H1 (cell line): Measurements from ENCODE around the gene PARP4. TPM values are rescaled to one million over a fixed set of nuclear protein-coding genes. Genes with fewer than 3 reads are reported as not detected.
"Not testable (repeated sequence)": the region's sequence is repeated elsewhere in the genome, so short reads cannot be mapped to it uniquely, and the experiment has no call there.

Experiments
- CTCF ChIA-PET: fragments of 300-600 bp; sonication (Branson Sonifier 250); formaldehyde crosslinking; loops from one replicate; lab custom pipeline; 2021; ENCODE audit not compliant: partially characterized antibody; lab: Charles Lee
- POLR2A ChIA-PET: fragments of 300-600 bp; sonication (Branson Sonifier 250); formaldehyde crosslinking; loops from one replicate; lab custom pipeline; 2021; ENCODE audit warnings: inconsistent platforms; ENCODE audit not compliant: partially characterized antibody; lab: Charles Lee
- DNase-seq, 2 experiments: peaks; one replicate each; pipeline versions ENCODE4 v3.0.0 to v3.0.0-alpha.2; 2010 to 2022; ENCODE audit warnings: low spot score in 2 of 2, low read depth in 1 of 2, mixed read lengths in 1 of 2
- FAIRE-seq: peaks from 2 replicates; lab custom pipeline; 2011; peaks lifted over from hg19 to GRCh38; lab: Jason Lieb, UNC
- H2AFZ ChIP-seq: 2 replicates; pipeline ENCODE4 v1.8.1; 2012; ENCODE audit warnings: low read length, inconsistent platforms
- H2AK5ac ChIP-seq: 2 replicates; pipeline ENCODE4 v1.6.1; 2013; ENCODE audit warnings: low read depth, low read length
- H2BK120ac ChIP-seq: replicated peaks from 2 replicates; pipeline ENCODE3; 2013; ENCODE audit warnings: low read depth, low read length, inconsistent platforms
- H2BK12ac ChIP-seq: 2 replicates; pipeline ENCODE4 v1.6.1; 2013; ENCODE audit warnings: low read depth, low read length
- H2BK15ac ChIP-seq: 2 replicates; pipeline ENCODE4 v1.6.1; 2013; ENCODE audit warnings: low read length
- H2BK20ac ChIP-seq: 2 replicates; pipeline ENCODE4 v1.6.1; 2013; ENCODE audit warnings: low read length
- H2BK5ac ChIP-seq: 2 replicates; pipeline ENCODE4 v1.6.1; 2013; ENCODE audit warnings: low read depth, low read length
- H3K14ac ChIP-seq: 2 replicates; pipeline ENCODE4 v1.6.1; 2013; ENCODE audit warnings: inconsistent platforms; ENCODE audit not compliant: insufficient read length
- H3K18ac ChIP-seq: 2 replicates; pipeline ENCODE4 v1.6.1; 2013; ENCODE audit warnings: low read length; ENCODE audit errors: extremely low read depth
- H3K23ac ChIP-seq: 2 replicates; pipeline ENCODE4 v1.6.1; 2013; ENCODE audit warnings: inconsistent platforms; ENCODE audit not compliant: insufficient read length
- H3K23me2 ChIP-seq: 2 replicates; pipeline ENCODE4 v1.6.1; 2013; ENCODE audit warnings: low read depth, low read length
- H3K27ac ChIP-seq: 2 replicates; pipeline ENCODE4 v1.6.1; 2011; ENCODE audit warnings: low read depth, low read length, inconsistent platforms
- H3K27me3 ChIP-seq, 4 experiments: replicated peaks in 1 of 4; 1 replicate in 1 of 4; 2 replicates in 3 of 4; pipeline versions ENCODE4 v1.6.1 to v1.8.1; 2011 to 2013; ENCODE audit warnings: low read length in 3 of 4, mild to moderate bottlenecking in 3 of 4, inconsistent platforms in 2 of 4, mixed read lengths in 2 of 4, moderate library complexity in 1 of 4; ENCODE audit not compliant: control insufficient read depth in 3 of 4, insufficient read depth in 3 of 4; ENCODE audit errors: extremely low read depth in 1 of 4
- H3K36me3 ChIP-seq, 4 experiments: 2 replicates each; pipeline versions ENCODE4 v1.6.1 to v1.8.1; 2011 to 2013; ENCODE audit warnings: mild to moderate bottlenecking in 4 of 4, low read length in 3 of 4, moderate library complexity in 2 of 4, control low read depth in 1 of 4, inconsistent platforms in 1 of 4; ENCODE audit not compliant: insufficient read depth in 4 of 4, control insufficient read depth in 2 of 4
- H3K4ac ChIP-seq: replicated peaks from 2 replicates; pipeline ENCODE3; 2013; ENCODE audit warnings: low read length, low read depth, mixed read lengths, inconsistent platforms; ENCODE audit not compliant: insufficient read length
- H3K4me1 ChIP-seq, 4 experiments: replicated peaks in 1 of 4; 1 replicate in 1 of 4; 2 replicates in 3 of 4; pipeline versions ENCODE4 v1.6.1 to v1.8.1; 2011 to 2013; ENCODE audit warnings: low read length in 3 of 4, inconsistent platforms in 2 of 4, mixed read lengths in 1 of 4; ENCODE audit not compliant: insufficient read depth in 4 of 4, control insufficient read depth in 3 of 4
- H3K4me2 ChIP-seq, 2 experiments: 2 replicates each; pipeline versions ENCODE4 v1.6.1 to v1.8.1; 2011 to 2013; ENCODE audit warnings: low read depth in 2 of 2, low read length in 2 of 2, control low read depth in 1 of 2, inconsistent platforms in 1 of 2, mild to moderate bottlenecking in 1 of 2; ENCODE audit not compliant: insufficient read depth in 1 of 2
- H3K4me3 ChIP-seq, 4 experiments: fragments of 200-600, 300-600 bp in 1 of 4; sonication (generic), shearing (Covaris generic), sonication (Bioruptor Twin) in 1 of 4; 2 replicates each; pipeline versions ENCODE4 v1.5.1 to v1.8.1; 2011 to 2016; ENCODE audit warnings: low read length in 4 of 4, low read depth in 3 of 4, control low read depth in 2 of 4, inconsistent platforms in 2 of 4, mild to moderate bottlenecking in 2 of 4, mixed read lengths in 1 of 4, moderate library complexity in 1 of 4; ENCODE audit not compliant: insufficient read depth in 2 of 4; ENCODE audit errors: extremely low read depth in 1 of 4
- H3K56ac ChIP-seq: replicated peaks from 2 replicates; pipeline ENCODE3; 2013; ENCODE audit warnings: low read depth, mild to moderate bottlenecking, mixed read lengths, low read length, inconsistent platforms; ENCODE audit not compliant: insufficient read length
- H3K79me1 ChIP-seq: 2 replicates; pipeline ENCODE4 v1.6.1; 2013; ENCODE audit warnings: low read depth, low read length, control low read depth
- H3K79me2 ChIP-seq, 2 experiments: 2 replicates each; pipeline versions ENCODE4 v1.6.1 to v1.8.1; 2012 to 2013; ENCODE audit warnings: low read length in 2 of 2, mild to moderate bottlenecking in 2 of 2, inconsistent platforms in 1 of 2; ENCODE audit not compliant: insufficient read depth in 2 of 2, control insufficient read depth in 1 of 2
- H3K9ac ChIP-seq, 4 experiments: replicated peaks in 1 of 4; 1 replicate in 1 of 4; 2 replicates in 3 of 4; pipeline versions ENCODE4 v1.6.1 to v1.8.1; 2011 to 2013; ENCODE audit warnings: low read depth in 3 of 4, low read length in 3 of 4, control low read depth in 2 of 4, mild to moderate bottlenecking in 2 of 4, moderate library complexity in 2 of 4, inconsistent platforms in 1 of 4; ENCODE audit errors: extremely low read depth in 1 of 4
- H3K9me3 ChIP-seq, 2 experiments: 2 replicates each; pipeline versions ENCODE4 v1.6.1 to v1.8.1; 2012 to 2013; ENCODE audit warnings: mild to moderate bottlenecking in 2 of 2, moderate library complexity in 2 of 2, control low read depth in 1 of 2, inconsistent platforms in 1 of 2, low read depth in 1 of 2, low read length in 1 of 2, mixed read lengths in 1 of 2; ENCODE audit not compliant: insufficient read depth in 2 of 2
- H4K20me1 ChIP-seq, 2 experiments: replicated peaks in 1 of 2; 2 replicates each; pipeline versions ENCODE3 to v1.8.1; 2011 to 2013; ENCODE audit warnings: inconsistent platforms in 2 of 2, low read length in 2 of 2, mild to moderate bottlenecking in 1 of 2; ENCODE audit not compliant: insufficient read depth in 2 of 2, control insufficient read depth in 1 of 2
- H4K5ac ChIP-seq: 2 replicates; pipeline ENCODE4 v1.6.1; 2013; ENCODE audit warnings: low read length, low read depth, mixed read lengths, inconsistent platforms; ENCODE audit not compliant: insufficient read length
- H4K8ac ChIP-seq: 2 replicates; pipeline ENCODE4 v1.8.0; 2013; ENCODE audit warnings: mild to moderate bottlenecking, moderate library complexity, low read length, inconsistent platforms; ENCODE audit not compliant: insufficient read depth; ENCODE audit errors: extremely low read depth
- H4K91ac ChIP-seq: replicated peaks from 2 replicates; pipeline ENCODE3; 2013; ENCODE audit warnings: low read length, mixed read lengths, inconsistent platforms; ENCODE audit not compliant: insufficient read length
- NRF1 ChIP-seq: IDR thresholded peaks from 2 replicates; pipeline ENCODE4 v1.6.1; 2011; ENCODE audit warnings: mild to moderate bottlenecking, low read depth, low read length, improper control_type of control experiment
- TEAD4 ChIP-seq: IDR thresholded peaks from 2 replicates; pipeline ENCODE4 v1.6.1; 2012; ENCODE audit warnings: low read depth, low read length, inconsistent platforms, mixed read lengths
- WGBS, 2 experiments: shearing (Covaris generic) in 1 of 2; methylation state at CpG; one replicate each; pipeline versions ENCODE4 v1.1.6 to v1.1.7; 2013 to 2015; ENCODE audit warnings: low lambda C conversion rate in 2 of 2, mixed read lengths in 2 of 2, inconsistent platforms in 1 of 2, low coverage in 1 of 2, missing lambda C conversion rate in 1 of 2; ENCODE audit not compliant: insufficient replicate concordance in 2 of 2, insufficient coverage in 1 of 2, insufficient read length in 1 of 2; ENCODE audit errors: extremely low coverage in 1 of 2, missing lambda C conversion rate in 1 of 2; 5-methylcytosine and 5-hydroxymethylcytosine counted together
- polyA plus RNA-seq, 7 experiments: library from polyadenylated mRNA; depleted of rRNA in 3 of 7; stranded (reverse) in 5 of 7; unstranded in 2 of 7; fragments of >200 nt in 5 of 7; fragments of 200-250 nt in 2 of 7; gene quantifications; 1 replicate in 5 of 7; 2 replicates in 1 of 7; 4 replicates in 1 of 7; pipeline versions ENCODE4 v1.2.1 to v1.2.3, GENCODE V29; 2011 to 2013; ENCODE audit warnings: missing spikeins in 2 of 7, mixed read lengths in 2 of 7
- total RNA-seq: library from RNA; stranded (reverse); fragmentation: NEBNext Ultra II Directional; extraction: Animal tissue kit (Norgen Biotek cat#: 25700); gene quantifications from 2 replicates; pipeline ENCODE4 v1.2.1, GENCODE V29; 2021

Gene PARP4
- total and polyA plus RNA-seq, 2 of the 8 experiments (the other 6 are each of a cell fraction or from before 2014, with no cell fraction given), result 22.2 to 40.3 TPM

DNA sequence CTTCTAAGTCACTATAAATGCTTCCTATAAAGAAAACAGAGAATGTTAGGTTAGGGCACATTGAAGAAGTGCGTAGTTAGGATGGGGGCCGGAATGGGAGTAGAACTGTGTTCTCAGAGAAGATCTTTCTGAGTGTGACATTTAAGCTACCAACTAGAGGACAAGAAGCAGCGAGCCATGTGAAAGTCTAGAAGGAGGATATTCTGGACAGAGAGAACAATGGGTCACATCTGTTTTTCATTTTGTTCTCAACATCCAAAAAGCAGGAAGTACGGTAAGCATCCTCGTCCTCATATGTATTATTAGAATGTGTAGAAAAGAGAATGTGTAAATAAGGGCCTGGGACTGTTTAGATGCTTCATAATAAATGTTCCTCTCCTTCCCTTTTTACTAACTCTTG is 44.5 kb upstream of the PARP4 start (continued):
- no peak for TF ChIP-seq TEAD4
- TF ChIP-seq NRF1, result no peak

DNA sequence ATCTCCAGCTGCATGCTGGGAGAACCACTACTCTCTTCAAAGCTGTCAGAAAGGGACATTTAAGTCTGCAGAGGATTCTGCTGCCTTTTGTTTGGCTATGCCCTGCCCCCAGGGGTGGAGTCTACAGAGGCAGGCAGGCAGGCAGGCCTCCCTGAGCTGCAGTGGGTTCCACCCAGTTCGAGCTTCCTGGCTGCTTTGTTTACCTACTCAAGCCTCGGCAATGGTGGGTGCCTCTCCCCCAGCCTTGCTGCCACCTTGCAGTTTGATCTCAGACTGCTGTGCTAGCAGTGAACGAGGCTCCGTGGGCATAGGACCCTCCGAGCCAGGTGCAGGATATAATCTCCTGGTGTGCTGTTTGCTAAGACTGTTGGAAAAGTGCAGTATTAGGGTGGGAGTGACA is 41.3 kb upstream of the PARP4 start:
- FAIRE-seq, H3K4me2 ChIP-seq, H3K56ac ChIP-seq, H3K23me2 ChIP-seq, H2BK120ac ChIP-seq, H3K14ac ChIP-seq, H3K9ac ChIP-seq, H4K20me1 ChIP-seq, H3K36me3 ChIP-seq, H2BK5ac ChIP-seq, H3K4me3 ChIP-seq, H3K27ac ChIP-seq, DNase-seq, H3K4ac ChIP-seq, H3K79me1 ChIP-seq, H2BK15ac ChIP-seq, H3K18ac ChIP-seq, H3K79me2 ChIP-seq, H3K23ac ChIP-seq, H3K4me1 ChIP-seq, H2BK20ac ChIP-seq, H2BK12ac ChIP-seq, H4K5ac ChIP-seq, H2AFZ ChIP-seq, H3K27me3 ChIP-seq, H2AK5ac ChIP-seq, POLR2A ChIA-PET, H4K8ac ChIP-seq, H4K91ac ChIP-seq: not testable (repeated sequence)
- CTCF ChIA-PET, result interaction anchor here (1.2 to 2.4 kb wide), 2 partner anchors 102 to 232 kb away, joined by 3 to 11 read pairs; no protein-coding TSS in a partner anchor
- H3K9me3 ChIP-seq, result peaks cover 10 to 14% of the 10 kb centered on the region in 2 experiments; a peak in 3 of 4 replicates
- 98% methylated on average over 5 of the region's 5 CpGs; no CpG with 5 or more reads in 1 of the 2 experiments for WGBS, 2 experiments
